ENCODE data around the gene S100A13.
"Not testable (repeated sequence)": the region's sequence is repeated elsewhere in the genome, so short reads cannot be mapped to it uniquely, and the experiment has no call there.

The S100A13 gene

DNA sequence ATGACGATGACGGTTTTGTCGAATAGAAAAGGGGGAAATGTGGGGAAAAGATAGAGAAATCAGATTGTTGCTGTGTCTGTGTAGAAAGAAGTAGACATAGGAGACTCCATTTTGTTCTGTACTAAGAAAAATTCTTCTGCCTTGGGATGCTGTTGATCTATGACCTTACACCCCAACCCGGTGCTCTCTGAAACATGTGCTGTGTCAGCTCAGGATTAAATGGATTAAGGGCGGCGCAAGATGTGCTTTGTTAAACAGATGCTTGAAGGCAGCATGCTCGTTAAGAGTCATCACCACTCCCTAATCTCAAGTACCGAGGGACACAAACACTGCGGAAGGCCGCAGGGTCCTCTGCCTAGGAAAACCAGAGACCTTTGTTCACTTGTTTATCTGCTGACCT is 51.8 kb downstream of the S100A13 start:
- H3K36me3 ChIP-seq (ENCODE audit: control insufficient read depth, insufficient read depth, low read length); H3K27me3 ChIP-seq (replicated peaks; ENCODE audit: control insufficient read depth, insufficient read depth, low read length, poor library complexity, severe bottlenecking); H3K27ac ChIP-seq (ENCODE audit: insufficient read depth, low read length, poor library complexity, severe bottlenecking); H3K9me3 ChIP-seq (ENCODE audit: control insufficient read depth, low read length); DNase-seq; H3K4me1 ChIP-seq (ENCODE audit: control insufficient read depth, insufficient read depth, low read length, poor library complexity, severe bottlenecking); H3K4me3 ChIP-seq (ENCODE audit: insufficient read depth, low read depth, low read length, poor library complexity, severe bottlenecking): not testable (repeated sequence)

DNA sequence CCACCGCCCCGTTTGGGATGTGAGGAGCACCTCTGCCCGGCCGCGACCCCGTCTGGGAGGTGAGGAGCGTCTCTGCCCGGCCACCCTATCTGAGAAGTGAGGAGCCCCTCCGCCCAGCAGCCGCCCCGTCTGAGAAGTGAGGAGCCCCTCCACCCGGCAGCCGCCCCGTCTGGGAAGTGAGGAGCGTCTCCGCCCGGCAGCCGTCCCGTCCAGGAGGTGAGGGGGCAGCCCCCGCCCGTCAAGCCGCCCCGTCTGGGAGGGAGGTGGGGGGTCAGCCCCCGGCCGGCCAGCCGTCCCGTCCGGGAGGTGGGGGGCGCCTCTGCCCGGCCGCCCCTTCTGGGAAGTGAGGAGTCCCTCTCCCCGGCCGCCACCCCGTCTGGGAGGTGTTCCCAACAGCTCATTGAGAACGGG is 52.2 kb downstream of the S100A13 start:
- DNase-seq; H3K27me3 ChIP-seq (replicated peaks; ENCODE audit: control insufficient read depth, insufficient read depth, low read length, poor library complexity, severe bottlenecking); H3K36me3 ChIP-seq (ENCODE audit: control insufficient read depth, insufficient read depth, low read length); H3K4me3 ChIP-seq (ENCODE audit: insufficient read depth, low read depth, low read length, poor library complexity, severe bottlenecking); H3K9me3 ChIP-seq (ENCODE audit: control insufficient read depth, low read length); H3K27ac ChIP-seq (ENCODE audit: insufficient read depth, low read length, poor library complexity, severe bottlenecking); H3K4me1 ChIP-seq (ENCODE audit: control insufficient read depth, insufficient read depth, low read length, poor library complexity, severe bottlenecking): not testable (repeated sequence)

DNA sequence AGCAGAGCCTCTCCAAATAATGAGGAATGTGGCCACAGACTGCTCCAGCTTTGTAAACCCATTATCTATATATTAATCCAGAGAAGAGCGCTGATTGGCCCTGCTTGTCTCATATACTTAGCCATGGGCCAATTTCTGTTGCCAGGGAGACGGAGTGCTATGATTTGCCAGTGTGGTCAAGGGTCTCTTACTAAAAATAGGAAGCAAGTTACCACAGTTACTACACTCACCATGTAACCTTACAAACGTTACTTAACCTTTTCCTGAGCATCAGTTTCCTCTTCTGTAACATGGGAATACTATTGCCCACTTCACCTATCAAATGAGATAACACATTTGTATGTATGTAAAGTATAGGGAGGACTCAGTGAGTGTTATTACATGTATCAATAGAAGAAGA is 54.0 kb downstream of the S100A13 start:
- DNase-seq: no peak
- no peak overlapping the region for H3K4me3 ChIP-seq (ENCODE audit: insufficient read depth, low read depth, low read length, poor library complexity, severe bottlenecking)
- peaks cover 2% of the 10 kb centered on the region for H3K4me1 ChIP-seq (ENCODE audit: control insufficient read depth, insufficient read depth, low read length, poor library complexity, severe bottlenecking)
- H3K27ac ChIP-seq (ENCODE audit: insufficient read depth, low read length, poor library complexity, severe bottlenecking): no peak overlapping the region
- H3K9me3 ChIP-seq (ENCODE audit: control insufficient read depth, low read length): no peaks in the 10 kb centered on the region
- no peaks in the 10 kb centered on the region for H3K27me3 ChIP-seq (replicated peaks; ENCODE audit: control insufficient read depth, insufficient read depth, low read length, poor library complexity, severe bottlenecking)
- no peaks in the 10 kb centered on the region for H3K36me3 ChIP-seq (ENCODE audit: control insufficient read depth, insufficient read depth, low read length)

DNA sequence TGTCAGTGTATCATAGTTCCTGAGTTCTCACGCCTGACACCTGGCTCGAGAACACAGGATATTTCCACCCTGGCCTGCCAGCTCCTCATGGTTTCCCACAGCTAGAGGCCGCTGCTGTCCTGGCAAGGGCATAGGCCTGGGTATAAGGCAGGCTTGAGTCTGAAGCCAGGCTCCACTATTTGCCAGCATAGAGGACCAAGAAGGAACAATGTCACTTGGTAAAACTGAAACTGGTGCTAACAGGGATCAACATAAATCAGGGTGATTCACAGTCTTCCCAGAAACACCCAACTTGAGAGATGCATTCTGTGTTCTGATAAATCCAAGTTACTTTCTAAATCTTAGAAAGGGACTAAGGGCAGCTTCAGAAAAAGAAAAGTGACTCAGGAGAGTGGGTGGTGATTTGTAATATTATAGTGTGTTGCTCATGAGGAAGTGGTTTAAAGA is 54.7 kb downstream of the S100A13 start:
- H3K36me3 ChIP-seq (ENCODE audit: control insufficient read depth, insufficient read depth, low read length): no peaks in the 10 kb centered on the region
- peak in 1 of 3 donors; percentile 13 for DNase-seq
- H3K9me3 ChIP-seq (ENCODE audit: control insufficient read depth, low read length): no peaks in the 10 kb centered on the region
- H3K4me1 ChIP-seq (ENCODE audit: control insufficient read depth, insufficient read depth, low read length, poor library complexity, severe bottlenecking): peaks cover 9% of the 10 kb centered on the region
- no peak overlapping the region for H3K27ac ChIP-seq (ENCODE audit: insufficient read depth, low read length, poor library complexity, severe bottlenecking)
- H3K4me3 ChIP-seq (ENCODE audit: insufficient read depth, low read depth, low read length, poor library complexity, severe bottlenecking): no peak overlapping the region
- H3K27me3 ChIP-seq (replicated peaks; ENCODE audit: control insufficient read depth, insufficient read depth, low read length, poor library complexity, severe bottlenecking): no peaks in the 10 kb centered on the region

DNA sequence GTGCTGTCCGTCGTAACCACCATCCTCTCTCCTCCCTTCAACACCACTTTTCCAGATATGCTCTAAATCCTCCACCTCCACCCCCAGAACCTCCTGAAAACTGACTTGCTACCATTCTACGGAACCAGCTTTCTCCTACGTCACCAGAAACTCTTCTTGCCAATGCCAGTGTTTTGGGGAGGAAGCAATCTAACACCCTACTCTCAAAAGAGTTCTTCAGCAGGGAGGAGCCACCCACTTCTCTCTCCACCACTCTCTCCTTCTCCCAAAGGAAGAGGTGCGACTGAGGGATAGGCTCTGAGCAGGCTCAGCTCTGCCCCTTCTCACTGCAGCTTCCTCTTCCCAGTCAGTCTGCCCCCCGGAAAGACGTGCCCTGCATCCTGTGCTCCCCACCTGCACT is 55.6 kb downstream of the S100A13 start:
- peaks cover 14% of the 10 kb centered on the region for H3K4me1 ChIP-seq (ENCODE audit: control insufficient read depth, insufficient read depth, low read length, poor library complexity, severe bottlenecking)
- H3K9me3 ChIP-seq (ENCODE audit: control insufficient read depth, low read length): no peaks in the 10 kb centered on the region
- no peak overlapping the region for H3K27ac ChIP-seq (ENCODE audit: insufficient read depth, low read length, poor library complexity, severe bottlenecking)
- H3K36me3 ChIP-seq (ENCODE audit: control insufficient read depth, insufficient read depth, low read length): no peaks in the 10 kb centered on the region
- DNase-seq: no peak
- H3K27me3 ChIP-seq (replicated peaks; ENCODE audit: control insufficient read depth, insufficient read depth, low read length, poor library complexity, severe bottlenecking): no peaks in the 10 kb centered on the region
- no peak overlapping the region for H3K4me3 ChIP-seq (ENCODE audit: insufficient read depth, low read depth, low read length, poor library complexity, severe bottlenecking)

DNA sequence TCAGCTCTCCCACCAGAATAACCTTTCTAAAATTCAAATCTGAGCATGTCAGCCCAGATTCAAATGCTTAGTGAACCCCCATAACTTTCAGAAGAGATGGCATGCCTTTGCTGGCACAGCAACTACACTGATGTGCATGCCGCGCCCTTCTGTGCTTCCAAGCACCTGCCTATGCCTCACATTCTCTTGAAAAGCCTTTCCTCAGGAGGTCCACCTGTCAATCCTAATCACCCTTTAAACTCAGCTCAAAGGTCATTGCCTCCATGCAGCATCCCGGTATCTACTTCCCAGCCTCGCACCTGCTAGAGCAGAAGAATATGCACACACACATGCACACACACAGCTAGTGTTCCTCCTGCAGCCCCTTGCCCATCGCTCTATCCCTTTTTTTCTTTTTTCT is 56.4 kb downstream of the S100A13 start:
- Histone ChIP-seq H3K36me3 (ENCODE audit: control insufficient read depth, insufficient read depth, low read length) (no peaks in the 10 kb centered on the region), H3K4me1 (ENCODE audit: control insufficient read depth, insufficient read depth, low read length, poor library complexity, severe bottlenecking) (peaks cover 21% of the 10 kb centered on the region), H3K9me3 (ENCODE audit: control insufficient read depth, low read length) (no peaks in the 10 kb centered on the region), H3K27me3 (replicated peaks; ENCODE audit: control insufficient read depth, insufficient read depth, low read length, poor library complexity, severe bottlenecking) (no peaks in the 10 kb centered on the region), H3K4me3 (ENCODE audit: insufficient read depth, low read depth, low read length, poor library complexity, severe bottlenecking) (no peak overlapping the region), H3K27ac (ENCODE audit: insufficient read depth, low read length, poor library complexity, severe bottlenecking) (no peak overlapping the region)
- DNase-seq: no peak

DNA sequence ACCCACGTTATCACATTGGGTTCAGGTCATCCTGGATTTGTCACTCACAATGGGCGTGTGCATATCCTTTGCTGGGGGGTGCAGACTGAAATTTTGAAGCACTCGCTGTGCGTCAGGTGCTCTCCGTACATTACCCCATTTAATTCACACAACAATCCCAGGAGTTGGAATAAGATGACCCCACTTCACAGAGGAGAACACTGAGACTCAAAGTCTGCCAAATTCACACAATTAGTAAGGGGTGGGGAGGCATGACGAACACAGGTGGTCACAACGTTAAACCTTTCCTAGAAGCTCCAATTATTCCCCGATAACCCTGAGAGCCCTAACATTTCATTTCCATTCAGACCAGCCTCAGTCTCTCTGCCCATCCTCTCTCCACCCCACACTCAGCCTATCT is 57.8 kb downstream of the S100A13 start:
- Histone ChIP-seq H3K27ac (ENCODE audit: insufficient read depth, low read length, poor library complexity, severe bottlenecking) (no peak overlapping the region), H3K9me3 (ENCODE audit: control insufficient read depth, low read length) (no peaks in the 10 kb centered on the region), H3K27me3 (replicated peaks; ENCODE audit: control insufficient read depth, insufficient read depth, low read length, poor library complexity, severe bottlenecking) (no peaks in the 10 kb centered on the region), H3K4me3 (ENCODE audit: insufficient read depth, low read depth, low read length, poor library complexity, severe bottlenecking) (no peak overlapping the region), H3K36me3 (ENCODE audit: control insufficient read depth, insufficient read depth, low read length) (no peaks in the 10 kb centered on the region), H3K4me1 (ENCODE audit: control insufficient read depth, insufficient read depth, low read length, poor library complexity, severe bottlenecking) (peaks cover 28% of the 10 kb centered on the region)
- no peak for DNase-seq
